Activated naive CD8-positive, alpha-beta T cell treated with anti-CD3 and anti-CD28 coated beads, Interleukin-2, amount 50 U/mL, for 16 hours (primary cell): ENCODE data around the gene PHACTR4.
"Not testable (repeated sequence)": the region's sequence is repeated elsewhere in the genome, so short reads cannot be mapped to it uniquely, and the experiment has no call there.

ENCODE experiments used
- DNase-seq: peaks from one replicate; pipeline ENCODE4 v3.0.0-alpha.2; 2020; ENCODE audit warnings: low read depth, low spot score

The PHACTR4 gene

DNA sequence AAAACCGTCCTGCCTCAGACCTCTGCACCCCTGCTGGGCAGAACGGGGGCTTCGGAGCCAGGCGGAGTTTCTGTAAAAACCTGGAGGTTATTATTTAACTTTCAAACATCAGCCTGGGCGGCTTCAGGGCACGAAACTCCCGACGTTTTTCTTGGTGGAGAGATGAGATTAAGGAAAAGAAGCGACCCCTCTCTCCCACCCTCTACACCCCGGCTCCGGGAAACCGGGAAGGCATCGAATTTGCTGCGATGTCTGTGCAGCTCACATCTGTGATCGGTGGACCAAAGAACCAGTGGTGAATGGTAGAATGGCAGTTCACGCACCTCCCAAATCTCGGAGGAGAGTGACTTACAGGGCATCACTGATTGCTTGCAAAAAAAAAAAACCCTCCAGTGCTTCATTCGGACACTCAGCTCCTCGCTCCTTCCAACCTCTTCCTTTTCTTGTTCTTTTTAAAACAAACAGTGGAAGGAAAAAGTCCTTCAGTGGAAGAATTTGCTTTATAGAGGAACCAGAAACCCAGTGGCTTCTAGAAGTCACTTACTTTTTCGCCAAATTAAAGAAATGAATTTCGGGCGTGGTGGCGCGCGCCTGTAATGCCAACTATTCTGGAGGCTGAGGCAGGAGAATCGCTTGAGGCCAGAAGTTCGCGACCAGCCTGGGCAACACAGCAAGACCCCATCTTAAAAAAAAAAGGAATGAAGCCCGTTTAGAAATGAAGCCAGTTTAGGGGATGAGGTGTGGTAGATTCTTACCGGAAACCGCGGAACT, 884 bp downstream of the PHACTR4 start:
- DNase-seq = no peak

DNA sequence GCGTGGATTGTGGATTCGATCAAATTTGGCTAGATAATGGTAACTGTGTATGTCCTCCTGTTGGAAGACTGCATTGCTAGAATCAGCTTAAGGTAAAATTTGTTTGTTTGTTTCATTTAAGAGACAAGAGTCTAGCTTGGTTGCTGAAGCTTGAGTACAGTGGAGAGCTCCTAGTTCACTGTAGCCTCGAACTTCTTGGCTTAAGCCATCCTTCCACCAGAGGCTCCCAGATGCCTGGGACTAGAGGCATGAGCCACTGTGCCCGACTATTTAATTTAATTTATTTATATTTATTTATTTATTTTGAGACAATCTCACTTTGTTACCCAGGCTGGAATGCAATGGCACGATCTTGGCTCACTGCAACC, 1.5 kb downstream of the PHACTR4 start:
- no peak for DNase-seq

DNA sequence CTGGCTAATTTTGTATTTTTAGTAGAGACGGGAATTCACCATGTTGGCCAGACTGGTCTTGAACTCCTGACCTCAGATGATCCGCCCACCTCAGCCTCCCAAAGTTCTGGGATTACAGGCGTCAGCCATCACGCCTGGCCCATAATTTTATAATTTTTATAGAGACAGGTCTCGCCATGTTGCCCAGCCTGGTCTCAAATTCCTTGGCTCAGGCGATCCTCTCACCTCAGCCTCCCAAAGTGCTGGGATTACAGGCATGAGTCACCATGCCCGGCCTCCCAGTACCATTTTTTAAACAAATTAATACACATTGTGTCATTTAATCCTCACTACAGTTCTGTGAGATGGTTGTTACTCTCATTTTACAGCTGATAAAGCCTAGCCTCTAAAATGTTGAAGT, 3.9 kb downstream of the PHACTR4 start:
- DNase-seq = not testable (repeated sequence)

DNA sequence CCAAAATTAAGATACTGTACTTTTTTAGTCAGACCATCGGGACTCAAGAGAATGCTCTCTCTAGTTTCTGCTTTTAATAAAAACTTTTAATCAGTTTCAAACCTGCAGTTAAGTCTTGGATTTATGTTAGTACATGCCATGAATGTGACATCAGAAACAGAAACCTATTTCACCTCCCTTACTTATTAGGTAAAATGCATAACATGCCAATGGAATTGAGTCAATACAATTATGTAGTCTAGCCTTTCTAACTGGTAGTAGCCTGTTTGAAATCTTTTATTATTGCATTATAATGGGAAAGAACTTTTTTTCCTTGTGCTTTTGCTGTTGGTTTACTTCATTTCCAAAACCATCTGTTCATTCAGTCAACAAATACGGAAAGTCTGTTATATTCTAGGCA, 4.8 kb downstream of the PHACTR4 start:
- DNase-seq = no peak

DNA sequence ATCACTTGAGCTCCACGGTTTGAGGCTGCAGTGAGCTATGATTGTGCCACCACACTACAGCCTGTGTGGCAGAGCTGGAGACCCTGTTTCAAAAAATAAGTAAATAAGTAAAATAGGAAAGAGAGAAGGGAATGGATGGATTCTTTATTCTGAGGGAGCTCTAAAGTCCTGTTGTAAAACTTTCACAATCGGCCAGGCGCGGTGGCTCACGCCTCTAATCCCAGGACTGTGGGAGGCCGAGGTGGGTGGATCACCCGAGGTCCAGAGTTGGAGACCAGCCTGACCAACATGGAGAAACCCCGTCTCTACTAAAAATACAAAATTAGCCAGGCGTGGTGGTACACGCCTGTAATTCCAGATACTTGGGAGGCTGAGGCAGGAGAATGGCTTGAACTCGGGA, 6.1 kb downstream of the PHACTR4 start:
- DNase-seq = not testable (repeated sequence)

DNA sequence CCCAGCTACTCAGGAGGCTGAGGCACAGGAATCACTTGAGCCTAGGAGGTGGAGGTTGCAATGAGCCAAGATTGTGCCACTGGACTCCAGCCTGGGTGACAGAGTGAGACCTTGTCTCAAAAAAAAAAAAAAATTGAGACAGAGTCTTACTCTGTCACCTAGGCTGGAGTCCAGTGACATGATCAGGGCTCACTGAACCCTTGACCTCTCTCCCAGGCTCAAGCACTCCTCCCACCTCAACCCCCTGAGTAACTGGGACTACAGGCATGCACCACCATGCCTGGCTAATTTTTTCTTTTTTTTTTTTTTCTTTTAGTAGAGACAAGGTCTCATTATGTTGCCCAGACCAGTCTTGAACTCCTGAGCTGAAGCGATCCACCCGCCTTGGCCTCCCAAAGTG, 6.7 kb downstream of the PHACTR4 start:
- not testable (repeated sequence) for DNase-seq

DNA sequence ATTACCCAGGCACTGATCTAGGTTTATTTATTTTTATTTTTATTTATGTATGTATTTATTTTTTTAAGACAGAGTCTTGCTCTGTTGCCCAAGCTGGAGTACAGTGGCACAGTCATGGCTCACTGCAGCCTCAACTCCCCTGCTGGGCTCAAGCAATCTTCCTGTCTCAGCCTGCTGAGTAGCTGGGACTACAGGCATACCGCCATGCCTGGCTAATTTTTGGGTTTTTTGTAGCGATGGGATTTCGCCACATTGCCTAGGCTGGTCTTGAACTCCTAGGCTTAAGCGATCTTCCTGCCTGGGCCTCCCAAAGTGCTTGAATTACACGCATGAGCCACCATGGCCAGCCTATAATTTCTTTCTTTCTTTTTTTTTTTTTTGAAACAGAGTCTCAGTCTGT, 9.4 kb downstream of the PHACTR4 start:
- DNase-seq = no peak

DNA sequence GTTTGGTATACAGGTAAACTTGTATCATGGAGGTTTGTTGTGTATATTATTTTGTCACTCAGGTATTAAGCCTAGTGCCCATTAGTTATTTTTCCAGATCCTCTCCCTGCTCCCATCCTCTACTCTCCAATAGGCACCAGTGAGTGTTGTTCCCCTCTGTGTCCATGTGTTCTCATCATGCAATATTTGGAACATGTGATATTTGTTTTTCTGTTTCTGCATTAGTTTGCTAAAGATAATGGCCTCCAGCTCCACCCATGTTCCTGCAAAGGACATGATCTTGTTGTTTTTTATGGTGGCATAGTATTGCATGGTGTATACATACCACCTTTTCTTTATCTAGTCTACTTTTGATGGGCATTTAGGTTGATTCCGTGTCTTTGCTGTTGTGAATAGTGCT, 10.9 kb downstream of the PHACTR4 start:
- no peak for DNase-seq

DNA sequence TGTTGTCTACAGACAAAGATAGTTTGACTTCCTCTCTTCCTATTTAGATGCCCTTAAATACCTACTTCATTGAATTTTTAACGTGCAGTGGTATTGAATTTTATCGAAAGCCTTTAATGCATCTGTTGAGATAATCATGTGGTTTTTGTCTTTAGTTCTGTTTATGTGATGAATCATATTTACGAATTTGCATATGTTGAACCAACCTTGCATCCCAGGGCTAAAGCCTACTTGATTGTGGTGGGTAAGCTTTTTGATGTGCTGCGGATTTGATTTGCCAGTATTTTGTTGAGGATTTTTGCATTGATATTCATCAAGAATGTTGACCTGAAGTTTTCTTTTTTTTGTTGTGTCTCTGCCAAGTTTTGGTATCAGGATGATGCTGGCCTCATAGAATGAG, 14.2 kb downstream of the PHACTR4 start:
- DNase-seq = not testable (repeated sequence)

DNA sequence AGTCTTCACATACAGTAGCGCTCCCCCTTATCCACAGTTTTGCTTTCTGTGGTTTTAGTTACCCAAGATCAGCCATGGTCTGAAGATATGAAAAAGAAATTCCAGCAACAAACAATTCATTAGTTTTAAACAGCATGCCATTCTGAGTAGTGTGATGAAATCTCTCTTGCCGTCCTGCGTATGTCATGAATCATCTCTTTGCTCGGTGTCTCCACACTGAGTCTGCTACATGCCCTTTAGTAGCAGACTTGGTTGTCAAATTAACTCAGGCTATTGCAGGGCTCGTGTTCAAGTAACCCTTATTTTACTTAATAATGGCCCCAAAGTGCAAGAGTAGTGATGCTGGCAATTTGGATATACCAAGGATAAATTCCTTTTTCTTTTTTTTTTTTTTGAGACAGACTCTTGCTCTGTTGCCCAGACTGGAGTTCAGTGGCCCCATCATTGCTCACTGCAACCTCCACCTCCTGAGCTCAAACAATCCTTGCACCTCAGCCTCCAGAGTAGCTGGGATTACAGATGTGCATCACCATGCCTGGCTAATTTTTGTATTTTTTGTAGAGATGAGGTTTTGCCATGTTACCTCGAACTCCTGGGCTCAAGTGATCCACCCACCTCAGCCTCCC, 22.6 kb downstream of the PHACTR4 start:
- DNase-seq = no peak

DNA sequence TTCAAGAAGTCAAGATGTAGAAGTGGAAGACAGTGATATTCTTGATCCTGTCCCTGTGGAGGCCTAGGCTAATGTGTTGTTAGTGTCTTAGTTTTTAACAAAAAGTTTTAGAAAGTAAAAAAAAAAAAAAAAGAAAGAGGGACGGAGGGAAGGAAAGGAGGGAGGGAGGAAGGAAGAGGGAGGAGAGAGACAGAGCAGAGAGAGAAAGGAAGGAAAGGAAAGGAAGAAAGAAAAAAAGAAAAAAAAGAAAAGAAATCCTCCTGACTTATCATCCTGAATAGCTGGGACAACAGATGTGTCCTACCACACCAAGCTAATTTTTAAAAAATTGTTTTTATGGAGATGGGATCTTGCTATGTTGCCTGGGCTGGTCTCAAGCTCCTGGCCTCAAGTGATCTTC, 24.6 kb downstream of the PHACTR4 start:
- DNase-seq = no peak

DNA sequence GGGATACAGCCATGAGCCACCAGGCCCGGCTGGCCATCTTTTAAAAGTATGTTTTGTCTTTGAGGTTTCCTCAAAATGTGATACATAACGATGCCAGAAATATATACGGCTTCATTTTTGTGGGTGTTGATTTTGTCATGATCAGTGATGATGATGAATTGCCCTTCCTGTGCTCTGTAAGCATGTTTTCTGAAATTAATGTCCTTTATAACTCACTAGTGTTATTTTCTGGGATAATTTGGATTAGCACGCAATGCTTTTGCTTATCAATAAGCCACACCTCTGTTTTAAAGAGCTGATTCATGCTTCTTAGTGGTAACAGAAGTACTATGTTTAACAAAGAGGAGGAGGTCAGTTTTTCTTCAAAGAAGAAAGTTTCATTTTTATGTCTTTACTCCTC, 25.6 kb downstream of the PHACTR4 start:
- DNase-seq = no peak

DNA sequence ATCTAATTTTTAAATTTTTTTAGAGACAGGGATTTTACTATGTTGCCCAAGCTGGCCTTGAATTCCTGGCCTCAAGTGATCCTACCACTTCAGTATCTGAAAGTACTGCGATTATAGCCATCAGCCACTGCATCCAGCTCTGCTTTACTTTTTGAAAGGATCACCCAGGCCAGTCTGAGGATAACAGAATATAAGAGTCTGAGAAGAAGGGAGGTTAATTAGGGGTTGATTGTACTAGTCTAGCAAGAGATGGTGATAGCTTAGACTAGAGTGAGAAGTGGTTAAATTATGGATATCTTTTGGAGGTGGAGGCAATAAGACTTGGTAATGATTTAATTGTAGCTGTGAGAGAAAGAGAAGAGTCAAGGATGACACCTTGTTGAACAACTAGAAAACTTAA, 32.2 kb downstream of the PHACTR4 start:
- DNase-seq = no peak

DNA sequence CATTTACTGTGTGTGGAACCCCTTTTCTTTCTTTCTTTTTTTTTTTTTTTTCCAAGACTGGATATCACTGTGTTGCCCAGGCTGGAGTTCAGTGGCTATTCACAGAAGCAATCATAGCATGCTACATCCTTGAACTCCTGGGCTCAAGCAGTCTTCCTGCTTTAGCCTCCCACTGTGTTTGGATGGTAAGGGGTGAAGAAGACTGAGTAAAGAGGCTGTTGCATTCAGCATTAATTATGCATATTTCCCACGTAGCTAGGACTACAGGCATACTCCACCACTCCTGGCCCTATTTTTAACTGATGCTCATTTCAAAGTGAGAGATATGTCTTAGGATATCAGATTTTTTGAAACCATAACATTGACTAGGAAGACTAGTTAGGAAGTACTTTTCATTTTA, 39.5 kb downstream of the PHACTR4 start:
- DNase-seq = no peak

DNA sequence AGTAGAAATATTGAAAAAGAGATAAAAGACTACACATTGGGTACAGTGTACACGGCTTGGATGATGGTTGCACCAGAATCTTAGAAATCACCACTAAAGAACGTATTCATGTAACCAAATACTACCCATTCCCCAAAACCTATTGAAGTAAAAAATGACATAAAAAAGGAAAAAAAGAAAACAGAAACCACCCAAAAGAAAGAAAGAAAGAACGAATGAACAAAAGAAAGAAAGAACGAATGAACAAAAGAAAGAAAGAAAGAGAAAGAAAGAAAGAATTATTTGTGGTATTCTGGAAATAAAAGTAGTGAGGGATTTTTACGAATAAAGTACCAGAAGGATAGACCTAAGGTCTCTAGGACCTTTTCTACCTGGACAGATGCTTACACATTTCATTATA, 42.1 kb downstream of the PHACTR4 start:
- no peak for DNase-seq

DNA sequence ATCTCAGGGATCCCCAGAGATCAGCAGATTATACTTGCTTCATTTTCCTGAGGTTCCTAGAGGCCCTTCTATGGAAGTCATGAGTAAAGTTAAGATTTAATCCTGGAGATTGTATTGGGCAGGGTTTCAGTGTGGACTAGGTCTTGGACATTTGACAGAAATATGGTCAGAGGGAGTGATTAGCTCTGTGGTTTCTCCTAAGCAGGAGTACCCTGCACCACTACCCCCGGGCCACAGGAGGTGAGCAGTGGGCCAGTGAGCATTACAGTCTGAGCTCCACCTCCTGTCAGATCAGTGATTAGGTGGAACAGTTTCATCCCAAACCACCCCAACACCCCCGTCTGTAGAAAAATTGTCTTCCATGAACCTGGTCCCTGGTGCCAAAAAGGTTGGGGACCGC, 43.2 kb downstream of the PHACTR4 start:
- no peak for DNase-seq

DNA sequence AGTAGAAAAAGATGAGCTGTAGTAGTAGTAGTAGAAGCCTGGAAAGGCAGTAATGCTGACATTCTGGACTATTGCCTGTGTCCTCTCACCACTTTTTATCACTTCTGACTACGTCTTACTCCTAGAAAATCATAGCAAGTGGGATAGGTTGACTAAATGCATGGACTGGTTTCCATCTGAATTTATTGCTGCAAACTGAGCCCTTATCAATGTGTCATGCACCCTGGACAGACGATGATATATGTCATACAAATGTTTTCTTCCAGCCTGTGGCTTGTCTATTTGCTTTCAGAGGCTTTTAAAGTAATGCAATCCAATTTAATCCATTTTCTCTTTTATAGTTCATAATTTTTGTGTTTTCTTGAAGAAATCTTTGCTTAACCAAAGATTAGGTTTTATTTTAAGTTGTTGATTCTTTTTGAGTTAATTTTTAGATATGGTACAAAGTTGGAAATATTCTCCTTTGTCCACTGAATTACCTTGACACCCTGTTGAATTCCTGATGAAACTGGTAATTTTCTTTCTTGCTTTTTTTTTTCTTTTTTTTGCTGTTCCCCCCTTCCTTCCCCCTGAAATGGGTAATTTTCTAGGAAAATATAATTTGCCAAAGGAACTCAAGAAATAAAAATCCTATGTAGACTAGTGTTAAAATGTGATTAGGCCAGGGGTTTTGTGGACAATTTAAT, 47.1 kb downstream of the PHACTR4 start:
- no peak for DNase-seq

DNA sequence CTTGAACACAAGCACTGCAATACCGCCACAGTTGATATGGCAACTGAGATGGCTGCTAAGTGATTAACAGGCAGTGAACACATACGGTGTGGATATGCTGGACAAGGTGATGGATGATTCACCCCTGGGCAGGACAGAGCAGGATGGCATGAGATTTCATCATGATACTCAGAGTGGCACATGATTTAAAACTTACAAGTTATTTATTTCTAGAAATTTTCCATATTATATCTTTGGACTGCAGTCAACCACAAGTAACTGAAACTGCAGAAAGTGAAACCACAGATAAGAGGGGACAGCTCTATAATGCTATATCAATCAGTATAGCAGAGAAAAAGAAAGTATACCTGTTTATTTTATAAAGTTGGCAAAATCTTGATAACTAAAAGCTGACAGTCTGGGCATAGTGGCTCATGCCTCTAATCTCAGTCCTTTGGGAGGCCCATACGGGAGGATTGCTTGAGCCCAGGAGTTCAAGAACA, 47.9 kb downstream of the PHACTR4 start:
- DNase-seq = no peak

DNA sequence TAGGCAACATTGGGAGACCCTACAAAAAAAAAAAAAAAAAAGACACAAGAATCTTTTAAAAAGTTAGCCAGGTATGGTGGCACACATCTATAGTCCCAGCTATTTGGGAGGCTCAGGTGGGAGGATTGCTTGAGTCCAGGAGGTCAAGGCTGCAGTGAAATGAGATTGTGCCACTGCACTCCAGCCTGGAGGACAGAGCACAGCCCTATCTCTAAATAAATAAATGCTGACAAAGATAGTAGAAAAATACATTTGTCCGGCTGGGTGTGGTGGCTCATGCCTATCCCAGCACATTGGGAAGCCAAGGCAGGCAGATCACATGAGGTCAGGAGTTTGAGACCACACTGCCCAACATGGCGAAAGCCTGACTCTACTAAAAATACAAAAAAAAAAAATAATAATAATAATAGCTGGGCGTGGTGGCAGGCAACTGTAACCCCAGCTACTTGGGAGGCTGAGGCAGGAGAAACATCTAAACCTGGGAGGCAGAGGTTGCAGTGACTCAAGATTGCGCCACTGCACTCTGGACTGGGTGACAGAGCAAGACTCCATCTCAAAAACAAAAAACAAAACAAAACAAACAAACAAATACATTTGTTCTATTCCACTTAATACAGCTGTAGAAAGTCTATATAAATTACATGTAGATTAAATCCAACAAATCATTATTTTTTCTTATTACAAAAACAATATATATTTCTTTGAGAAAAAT, 48.5 kb downstream of the PHACTR4 start:
- DNase-seq = no peak

DNA sequence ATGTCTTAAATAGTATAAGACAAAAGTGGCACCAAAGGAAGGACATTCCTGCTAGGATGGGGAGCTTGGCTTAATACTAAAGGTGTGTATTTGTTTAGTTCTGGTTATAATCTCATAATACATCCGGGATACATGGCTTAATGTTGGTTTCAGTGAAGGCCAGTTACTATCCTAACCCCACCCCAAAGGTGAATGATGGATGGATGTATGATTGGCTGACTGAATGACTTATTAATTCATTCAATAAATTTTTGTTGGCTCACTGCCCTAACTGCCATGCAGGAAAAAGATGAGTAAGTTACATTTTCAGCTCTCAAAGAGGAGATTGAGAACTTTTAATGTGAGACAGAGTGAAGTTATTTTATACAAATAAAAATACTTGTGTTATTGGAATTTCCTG, 52.2 kb downstream of the PHACTR4 start:
- no peak for DNase-seq

DNA sequence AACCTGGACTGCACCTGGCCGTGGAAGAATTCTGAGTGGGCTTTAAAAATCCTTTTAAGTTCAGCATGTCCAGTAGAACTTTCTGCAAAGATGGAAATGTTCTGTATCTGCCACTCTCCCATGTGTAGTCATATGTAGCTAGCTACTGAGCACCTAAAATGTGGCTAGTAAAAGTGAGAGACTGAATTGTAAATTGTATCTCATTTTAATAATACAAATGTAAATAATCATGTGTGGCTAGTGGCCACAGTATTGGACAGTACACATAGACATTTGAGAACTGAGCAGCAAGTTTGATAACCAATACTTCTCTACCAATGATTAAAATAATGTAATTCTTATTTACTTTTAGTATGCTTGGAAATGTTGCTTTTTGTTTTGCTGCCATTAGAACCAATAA, 57.3 kb downstream of the PHACTR4 start:
- DNase-seq = no peak

DNA sequence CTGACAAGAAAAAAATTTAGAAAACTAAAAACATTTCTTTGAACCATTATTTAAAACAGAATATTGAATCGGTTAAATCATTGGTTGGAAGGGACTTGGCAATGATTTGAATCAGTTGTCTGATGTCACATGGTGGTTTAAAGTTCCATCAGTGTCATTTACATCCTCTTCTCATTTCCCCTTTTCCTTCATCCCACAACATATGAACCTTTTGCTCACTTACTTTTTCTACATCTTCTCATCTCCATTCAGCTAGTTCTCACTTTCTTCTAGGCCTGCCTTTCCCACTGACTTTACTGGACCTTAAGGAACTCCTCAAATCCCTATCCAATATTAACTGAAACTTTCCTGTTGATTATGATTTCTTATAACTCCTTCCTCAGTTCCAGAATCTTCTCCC, 58.5 kb downstream of the PHACTR4 start:
- no peak for DNase-seq
